Activated CD4-positive, alpha-beta T cell treated with anti-CD3 and anti-CD28 coated beads, Interleukin-10, Interleukin-2, amounts not matched to agents 100 ng/mL and 50 ng/mL, durations not matched to agents 16 hours and 8 hours (primary cell): ENCODE data around the gene COX19.
A peak's percentile ranks its signal among the peaks of the same experiment; 100 is the strongest.
"Not testable (repeated sequence)": the region's sequence is repeated elsewhere in the genome, so short reads cannot be mapped to it uniquely, and the experiment has no call there.

Experiments used
- DNase-seq: peaks from one replicate; pipeline ENCODE4 v3.0.0-alpha.2; 2020

COX19 gene

DNA sequence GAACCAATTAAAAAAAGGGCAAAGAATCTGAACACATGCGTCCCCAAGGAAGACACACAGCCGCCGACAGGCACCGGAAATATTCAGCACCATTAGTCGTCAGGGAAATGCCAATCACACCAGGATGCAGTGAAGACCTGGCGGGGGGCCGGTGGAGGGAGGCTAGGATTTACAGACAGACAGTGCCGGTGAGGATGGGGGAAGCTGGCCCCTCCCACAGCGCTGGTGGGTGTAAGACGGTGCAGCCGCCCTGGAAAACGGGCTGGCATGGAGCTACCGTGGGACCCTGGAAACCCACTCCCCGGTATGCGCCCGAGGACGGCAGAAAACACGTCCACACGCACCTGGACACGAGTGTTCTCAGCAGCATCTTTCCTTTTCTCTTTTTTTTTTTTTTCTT is 16.1 kb downstream of the COX19 start:
- DNase-seq, result no peak

- DNase-seq, result no peak
Measured at GRCh38 chr7:958221-959200, 16.8 kb downstream of the COX19 start.

DNA sequence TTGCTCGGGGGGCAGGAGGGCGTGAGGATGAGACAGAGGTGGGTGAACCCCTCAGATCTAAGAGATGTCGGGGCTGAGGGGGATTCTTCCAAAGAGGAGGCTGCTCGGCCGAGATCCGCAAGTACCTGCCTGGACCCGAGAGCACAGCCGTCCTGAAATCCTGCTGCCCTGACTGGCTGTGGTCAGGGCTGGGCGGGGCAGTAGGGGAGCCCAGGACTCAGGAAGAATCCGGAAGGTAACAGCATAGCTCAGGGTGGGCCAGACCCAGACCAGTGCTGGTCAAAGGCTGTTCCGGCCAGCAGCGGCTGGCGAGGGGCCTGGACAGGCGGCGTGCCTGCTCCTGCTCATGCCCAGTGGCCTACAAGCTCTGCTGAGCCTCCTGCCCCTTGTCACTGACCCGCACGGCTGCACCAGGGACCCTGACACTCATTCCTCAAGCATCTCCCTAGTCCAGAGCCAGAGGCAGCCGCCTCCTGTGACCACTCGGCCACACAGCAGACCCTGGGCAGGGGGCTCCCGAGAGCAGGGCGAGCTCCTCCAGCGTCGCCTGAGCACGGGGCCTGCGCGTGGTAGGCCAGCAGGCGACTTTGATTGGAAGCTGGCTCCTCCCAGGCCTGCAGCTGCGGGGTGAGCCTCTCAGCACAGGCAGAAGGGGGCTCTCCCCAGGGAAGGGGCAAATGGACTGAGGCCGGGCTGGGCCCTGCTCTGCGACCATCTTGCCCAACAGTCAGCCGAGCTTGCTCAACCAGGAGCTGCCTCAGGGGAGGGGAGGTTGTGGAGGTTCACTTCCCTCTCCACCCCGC is 17.7 kb downstream of the COX19 start:
- no peak for DNase-seq

- DNase-seq, result no peak
Measured at GRCh38 chr7:956031-956430, 19.3 kb downstream of the COX19 start.

DNA sequence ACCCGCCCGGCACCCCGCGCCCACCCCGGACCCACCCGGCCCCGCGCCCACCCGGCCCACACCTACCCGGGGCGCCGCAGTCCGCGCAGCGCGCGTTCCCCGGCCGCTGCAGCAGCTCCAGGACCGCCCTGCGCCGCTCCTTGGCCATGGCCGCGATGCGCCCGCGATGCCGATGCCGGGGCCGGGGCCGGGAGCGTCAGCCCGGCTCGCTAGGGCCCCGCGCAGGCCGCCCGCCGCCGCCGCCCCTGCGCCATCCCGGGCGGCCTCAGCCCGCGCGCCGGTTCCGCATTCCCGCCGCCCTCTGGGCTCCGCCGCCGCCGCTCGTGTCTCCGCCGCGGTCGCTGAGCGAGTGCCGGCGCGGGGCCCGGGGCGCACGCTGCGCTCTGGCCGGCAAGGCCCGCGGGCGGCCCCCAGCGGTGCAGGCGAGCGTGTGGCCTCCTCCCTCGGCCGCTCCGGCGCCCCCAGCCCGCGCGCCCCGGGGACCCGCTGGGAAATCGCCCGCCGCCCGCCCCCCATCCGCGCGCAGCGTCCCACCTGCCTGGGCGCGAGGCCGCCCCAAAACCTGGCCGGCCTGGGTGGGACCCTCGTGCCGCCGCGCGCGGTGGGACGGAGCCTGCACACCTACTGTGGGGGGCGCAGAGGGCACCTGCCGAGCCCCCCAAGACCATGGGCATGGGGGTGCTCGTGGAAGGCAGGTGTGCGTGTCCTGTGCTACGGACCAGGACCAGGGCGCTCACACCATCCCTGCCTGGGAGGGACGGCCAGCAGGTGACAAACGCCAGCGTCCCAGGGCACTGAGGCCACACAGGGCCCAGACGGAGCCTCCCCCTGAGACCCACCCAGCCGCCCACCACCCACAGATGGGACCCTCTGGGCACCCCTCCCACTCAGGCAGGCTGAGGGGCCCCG is 20.8 kb downstream of the COX19 start, which contains the start of gene ADAP1:
TSS of gene ADAP1 (minus strand) at position 351 of the 909 bp plus-strand sequence. CDS start at position 148, 203 bp downstream.
- DNase-seq, result peak; percentile 58

- no peak for DNase-seq
Measured at GRCh38 chr7:953547-954327, 21.6 kb downstream of the COX19 start.

GRCh38 chr7:952548-953441 is 22.6 kb downstream of the COX19 start:
- no peak for DNase-seq

GRCh38 chr7:951881-952547 is 23.3 kb downstream of the COX19 start:
- DNase-seq, result no peak

- no peak for DNase-seq
Measured at GRCh38 chr7:949021-949934, 26.1 kb downstream of the COX19 start.

DNA sequence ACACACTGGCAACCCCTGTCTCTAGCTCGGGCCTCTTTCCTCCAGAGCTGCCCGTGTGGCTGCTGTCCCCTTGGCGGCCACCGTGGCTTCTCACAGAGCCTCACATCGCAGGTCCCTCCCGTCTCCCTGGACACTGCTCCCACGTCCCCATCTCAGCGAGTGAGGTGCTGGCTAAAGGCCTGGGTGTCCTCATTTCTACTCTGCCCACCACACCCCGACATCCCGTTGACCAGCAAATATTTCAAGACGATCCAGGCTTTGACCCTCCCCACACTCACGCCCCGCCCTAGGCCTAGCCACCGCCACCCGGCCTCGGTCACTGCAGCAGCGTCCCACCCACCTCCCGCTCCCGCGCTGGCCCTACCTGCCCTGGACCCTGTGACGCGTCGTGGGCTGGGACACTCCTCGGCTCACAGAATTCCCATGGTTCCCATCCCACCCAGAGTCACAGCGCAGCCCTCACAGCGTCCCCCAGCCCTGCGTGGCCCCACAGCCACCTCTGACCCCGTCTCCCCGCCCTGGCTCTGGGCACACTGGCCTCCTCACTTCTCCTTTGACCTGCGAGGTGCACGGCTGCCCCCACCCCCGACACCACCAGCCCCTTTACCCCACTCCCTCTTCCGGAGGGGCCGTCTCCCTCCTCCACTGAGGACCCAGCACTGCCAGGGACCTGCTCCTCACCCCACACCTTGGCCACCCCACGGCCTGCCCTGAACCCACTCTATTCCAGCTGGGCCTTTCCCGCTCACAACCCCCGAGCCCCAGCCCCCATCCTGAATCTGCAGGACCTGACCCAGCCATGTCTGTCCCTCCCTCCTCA is 27.7 kb downstream of the COX19 start:
- DNase-seq, result no peak

- no peak for DNase-seq
Measured at GRCh38 chr7:946256-946996, 28.9 kb downstream of the COX19 start.

DNA sequence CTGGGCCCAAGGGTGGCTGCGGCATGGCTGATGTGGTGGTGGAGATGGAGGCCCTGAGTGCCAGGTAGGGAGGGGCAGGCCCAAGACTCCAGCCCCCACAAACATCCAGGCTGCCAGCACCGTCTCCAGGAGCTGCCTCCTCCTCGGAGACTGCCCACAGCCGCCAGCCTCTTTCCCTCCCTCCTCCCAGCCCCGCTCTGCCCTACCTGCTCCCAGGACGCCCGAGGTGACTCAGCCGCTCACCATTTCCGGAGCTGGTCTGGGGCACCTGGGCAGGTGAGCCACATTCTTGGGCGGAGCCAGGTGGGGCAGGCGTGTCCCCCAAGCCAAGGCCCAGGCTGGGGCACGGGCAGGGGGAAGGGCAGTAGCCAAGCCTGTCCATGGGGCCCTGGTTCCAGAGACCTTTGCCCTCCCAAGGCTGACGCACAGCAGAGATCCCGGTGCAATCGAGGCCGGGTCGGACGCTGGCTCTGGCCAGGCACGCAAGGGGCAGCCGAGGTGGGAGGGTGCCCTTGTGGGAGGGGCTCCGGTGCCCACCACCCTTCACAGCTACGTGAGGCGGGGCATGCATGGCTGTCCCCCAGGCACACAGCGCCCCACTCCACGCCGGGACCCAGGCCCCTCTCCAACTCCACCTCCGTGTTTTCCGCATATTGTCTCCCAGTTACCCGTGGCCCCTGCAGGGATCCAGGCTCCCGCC is 29.6 kb downstream of the COX19 start:
- DNase-seq, result no peak

DNA sequence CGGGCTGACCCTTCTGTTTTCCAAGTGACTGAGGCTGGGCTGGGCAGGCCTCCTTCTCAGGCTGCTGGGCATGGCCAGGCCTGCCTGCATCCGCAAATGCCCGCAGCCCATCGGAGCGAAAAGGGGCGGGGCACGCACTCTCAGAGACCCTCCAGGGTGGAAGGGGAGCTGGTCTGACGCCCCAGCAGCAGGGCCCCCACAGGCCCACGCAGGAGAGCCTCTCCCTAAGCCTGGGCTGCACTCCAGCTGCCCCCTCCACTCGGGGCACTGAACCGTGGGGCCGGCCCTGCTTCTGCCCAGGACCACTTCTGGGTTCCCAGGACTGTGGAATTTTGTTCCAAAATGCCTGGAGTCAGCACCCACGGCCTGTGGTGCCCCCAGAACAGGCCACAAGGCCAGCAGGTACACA is 30.2 kb downstream of the COX19 start:
- DNase-seq, result no peak

- no peak for DNase-seq
Measured at GRCh38 chr7:944744-945143, 30.6 kb downstream of the COX19 start.

DNA sequence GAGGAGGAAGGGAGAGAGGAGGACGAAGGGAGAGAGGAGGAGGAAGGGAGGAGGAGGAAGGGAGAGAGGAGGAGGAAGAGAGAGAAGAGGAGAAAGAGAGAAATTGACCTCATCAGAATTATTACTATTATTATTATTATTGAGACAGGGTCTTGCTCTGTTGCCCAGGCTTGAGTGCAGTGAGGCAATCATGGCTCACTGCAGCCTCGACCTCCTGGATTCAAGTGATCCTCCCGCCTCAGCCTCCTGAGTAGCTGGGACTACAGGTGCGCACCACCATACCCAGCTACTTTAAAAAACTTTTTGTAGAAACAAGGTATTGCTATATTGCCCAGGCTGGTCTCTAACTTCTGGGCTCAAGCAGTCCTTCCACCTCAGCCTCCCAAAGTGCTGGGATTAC is 31.6 kb downstream of the COX19 start:
- DNase-seq, result not testable (repeated sequence)

DNA sequence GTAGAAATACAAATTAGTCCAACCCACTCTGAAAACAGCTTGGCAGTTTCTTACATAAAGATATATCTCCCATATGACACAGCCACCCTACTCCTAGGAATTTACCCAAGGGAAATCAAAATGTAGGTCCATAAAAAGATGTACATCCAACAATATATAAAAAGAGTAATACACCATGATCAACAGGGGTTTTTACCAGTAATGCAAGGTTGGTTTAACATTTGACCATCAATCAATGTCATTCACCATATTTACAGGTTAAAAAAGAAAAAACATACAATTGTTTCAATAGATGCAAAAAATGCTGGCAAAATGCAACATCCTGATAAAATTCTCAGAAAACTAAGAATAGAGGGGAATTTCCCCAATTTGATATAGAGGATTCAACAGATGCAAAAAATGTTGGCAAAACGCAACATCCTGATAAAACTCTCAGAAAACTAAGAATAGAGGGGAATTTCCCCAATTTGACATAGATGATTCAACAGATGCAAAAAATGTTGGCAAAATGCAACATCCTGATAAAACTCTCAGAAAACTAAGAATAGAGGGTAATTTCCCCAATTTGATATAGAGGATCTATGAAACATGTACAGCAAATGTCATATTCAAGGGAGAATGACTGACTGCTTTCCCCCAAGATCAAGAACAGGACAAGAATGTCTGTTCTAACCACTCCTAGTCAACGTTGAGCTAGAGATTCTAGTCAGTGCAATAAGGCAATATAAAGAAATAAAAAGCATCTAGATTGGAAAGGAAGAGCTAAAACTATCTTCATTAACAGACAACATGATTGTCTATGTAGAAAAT is 34.5 kb downstream of the COX19 start:
- no peak for DNase-seq
